ENCODE measurements around the gene TIAM2.

The TIAM2 gene

DNA sequence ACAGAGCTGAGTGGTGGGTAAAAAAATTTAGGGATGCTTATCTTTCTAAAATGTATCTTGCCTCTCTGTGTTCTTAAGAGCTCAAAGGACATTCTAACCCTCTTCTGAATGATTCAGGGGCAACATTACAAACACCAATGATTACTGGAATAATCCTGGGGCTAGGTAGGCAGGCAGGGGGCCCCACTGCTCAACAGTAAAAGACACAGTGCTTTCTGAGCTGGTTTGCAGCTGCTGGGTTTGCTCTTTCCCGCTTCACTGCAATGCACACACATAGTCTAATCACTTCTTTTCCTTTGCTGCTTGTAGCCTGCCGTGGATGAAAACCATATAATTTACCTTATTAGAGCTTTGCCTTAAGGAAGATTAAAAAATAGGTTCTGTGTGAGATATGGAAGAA is 292.6 kb downstream of the TIAM2 start:
- Histone ChIP-seq H4K20me1 (ENCODE audit: insufficient read depth, low read length) (no peaks in the 10 kb centered on the region), H3K4me3 (ENCODE audit: low read length) (no peak overlapping the region), H3K79me2 (ENCODE audit: low read length) (no peaks in the 10 kb centered on the region), H3K9me3 (replicated peaks; ENCODE audit: insufficient read depth, low read length) (no peaks in the 10 kb centered on the region), H3K27me3 (replicated peaks; ENCODE audit: insufficient read depth, low read length) (no peaks in the 10 kb centered on the region), H3K9me2 (replicated peaks; ENCODE audit: insufficient read depth, low read length) (no peaks in the 10 kb centered on the region), H3F3A (ENCODE audit: insufficient read depth, low read length) (no peaks in the 10 kb centered on the region), H2AFZ (ENCODE audit: low read length) (no peak overlapping the region), H3K4me2 (ENCODE audit: low read depth, low read length) (no peak overlapping the region), H3K4me1 (ENCODE audit: low read length) (no peaks in the 10 kb centered on the region), H3K9ac (ENCODE audit: low read length) (no peak overlapping the region), H3K27ac (ENCODE audit: low read length) (no peak overlapping the region), H3K36me3 (replicated peaks; ENCODE audit: insufficient read depth, low read length) (no peaks in the 10 kb centered on the region)
- TF ChIP-seq EZH2phosphoT487 (IDR thresholded peaks at IDR 0.05; ENCODE audit: low read length) (no peak), EZH2 (optimal IDR thresholded peaks at IDR 0.05; ENCODE audit: low read depth, low read length) (no peak)
- TF ChIP-seq, protein P1, sequence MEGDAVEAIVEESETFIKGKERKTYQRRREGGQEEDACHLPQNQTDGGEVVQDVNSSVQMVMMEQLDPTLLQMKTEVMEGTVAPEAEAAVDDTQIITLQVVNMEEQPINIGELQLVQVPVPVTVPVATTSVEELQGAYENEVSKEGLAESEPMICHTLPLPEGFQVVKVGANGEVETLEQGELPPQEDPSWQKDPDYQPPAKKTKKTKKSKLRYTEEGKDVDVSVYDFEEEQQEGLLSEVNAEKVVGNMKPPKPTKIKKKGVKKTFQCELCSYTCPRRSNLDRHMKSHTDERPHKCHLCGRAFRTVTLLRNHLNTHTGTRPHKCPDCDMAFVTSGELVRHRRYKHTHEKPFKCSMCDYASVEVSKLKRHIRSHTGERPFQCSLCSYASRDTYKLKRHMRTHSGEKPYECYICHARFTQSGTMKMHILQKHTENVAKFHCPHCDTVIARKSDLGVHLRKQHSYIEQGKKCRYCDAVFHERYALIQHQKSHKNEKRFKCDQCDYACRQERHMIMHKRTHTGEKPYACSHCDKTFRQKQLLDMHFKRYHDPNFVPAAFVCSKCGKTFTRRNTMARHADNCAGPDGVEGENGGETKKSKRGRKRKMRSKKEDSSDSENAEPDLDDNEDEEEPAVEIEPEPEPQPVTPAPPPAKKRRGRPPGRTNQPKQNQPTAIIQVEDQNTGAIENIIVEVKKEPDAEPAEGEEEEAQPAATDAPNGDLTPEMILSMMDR (IDR thresholded peaks at IDR 0.05; ENCODE audit: low read length) = no peak
- DNase-seq = no peak

- no peak overlapping the region for H3K9ac ChIP-seq (ENCODE audit: low read length)
- no peak overlapping the region for H3K4me2 ChIP-seq (ENCODE audit: low read depth, low read length)
- DNase-seq = no peak
- H3F3A ChIP-seq (ENCODE audit: insufficient read depth, low read length) = no peaks in the 10 kb centered on the region
- no peaks in the 10 kb centered on the region for H3K79me2 ChIP-seq (ENCODE audit: low read length)
- no peaks in the 10 kb centered on the region for H4K20me1 ChIP-seq (ENCODE audit: insufficient read depth, low read length)
- no peaks in the 10 kb centered on the region for H3K27me3 ChIP-seq (replicated peaks; ENCODE audit: insufficient read depth, low read length)
- TF ChIP-seq, protein P1 (IDR thresholded peaks at IDR 0.05; ENCODE audit: low read length) = no peak
- no peak for TF ChIP-seq EZH2 (optimal IDR thresholded peaks at IDR 0.05; ENCODE audit: low read depth, low read length)
- no peak for TF ChIP-seq EZH2phosphoT487 (IDR thresholded peaks at IDR 0.05; ENCODE audit: low read length)
- no peak overlapping the region for H2AFZ ChIP-seq (ENCODE audit: low read length)
- no peak overlapping the region for H3K27ac ChIP-seq (ENCODE audit: low read length)
- H3K4me1 ChIP-seq (ENCODE audit: low read length) = no peaks in the 10 kb centered on the region
- H3K9me3 ChIP-seq (replicated peaks; ENCODE audit: insufficient read depth, low read length) = no peaks in the 10 kb centered on the region
- no peaks in the 10 kb centered on the region for H3K9me2 ChIP-seq (replicated peaks; ENCODE audit: insufficient read depth, low read length)
- H3K4me3 ChIP-seq (ENCODE audit: low read length) = no peak overlapping the region
- H3K36me3 ChIP-seq (replicated peaks; ENCODE audit: insufficient read depth, low read length) = no peaks in the 10 kb centered on the region
Observed at GRCh38 chr6:155290491-155290890, 295.4 kb downstream of the TIAM2 start.

GRCh38 chr6:155291291-155291690 is 296.2 kb downstream of the TIAM2 start:
- DNase-seq = no peak
- Histone ChIP-seq H3K79me2 (ENCODE audit: low read length) (no peaks in the 10 kb centered on the region), H3K4me2 (ENCODE audit: low read depth, low read length) (no peak overlapping the region), H3K4me1 (ENCODE audit: low read length) (no peaks in the 10 kb centered on the region), H3K9ac (ENCODE audit: low read length) (no peak overlapping the region), H2AFZ (ENCODE audit: low read length) (no peak overlapping the region), H3K4me3 (ENCODE audit: low read length) (no peak overlapping the region), H3F3A (ENCODE audit: insufficient read depth, low read length) (no peaks in the 10 kb centered on the region), H3K27ac (ENCODE audit: low read length) (no peak overlapping the region), H3K9me3 (replicated peaks; ENCODE audit: insufficient read depth, low read length) (no peaks in the 10 kb centered on the region), H3K9me2 (replicated peaks; ENCODE audit: insufficient read depth, low read length) (no peaks in the 10 kb centered on the region), H4K20me1 (ENCODE audit: insufficient read depth, low read length) (no peaks in the 10 kb centered on the region), H3K36me3 (replicated peaks; ENCODE audit: insufficient read depth, low read length) (no peaks in the 10 kb centered on the region), H3K27me3 (replicated peaks; ENCODE audit: insufficient read depth, low read length) (no peaks in the 10 kb centered on the region)
- TF ChIP-seq EZH2phosphoT487 (IDR thresholded peaks at IDR 0.05; ENCODE audit: low read length) = no peak
- TF ChIP-seq, protein P1 (IDR thresholded peaks at IDR 0.05; ENCODE audit: low read length) = no peak

Measured in MM.1S (cell line).